GM21786 (cell line): ENCODE data around the gene ADGRG3.

Experiments used
- ATAC-seq: cut with Tn5 transposase; IDR thresholded peaks from one replicate; pipeline ENCODE4 v1.9.1; 2021; ENCODE audit not compliant: unreplicated experiment

Gene ADGRG3

GRCh38 chr16:57679767-57680482 is 11.8 kb downstream of the ADGRG3 start:
- ATAC-seq: no peak

GRCh38 chr16:57680842-57681375 is 12.8 kb downstream of the ADGRG3 start:
- no peak for ATAC-seq

- ATAC-seq: no peak
Observed at GRCh38 chr16:57681950-57682728, 14.0 kb downstream of the ADGRG3 start.

- ATAC-seq: no peak
Observed at GRCh38 chr16:57682809-57683635, 14.9 kb downstream of the ADGRG3 start.

GRCh38 chr16:57683636-57684545 is 15.8 kb downstream of the ADGRG3 start:
- no peak for ATAC-seq

GRCh38 chr16:57684626-57685358 is 16.7 kb downstream of the ADGRG3 start:
- no peak for ATAC-seq

- ATAC-seq: no peak
Observed at GRCh38 chr16:57685633-57686032, 17.5 kb downstream of the ADGRG3 start.

- ATAC-seq: no peak
Observed at GRCh38 chr16:57686577-57686976, 18.5 kb downstream of the ADGRG3 start.

GRCh38 chr16:57687363-57687929 is 19.3 kb downstream of the ADGRG3 start:
- no peak for ATAC-seq

- no peak for ATAC-seq
Observed at GRCh38 chr16:57688487-57688986, 20.4 kb downstream of the ADGRG3 start.

- ATAC-seq: no peak
Observed at GRCh38 chr16:57688987-57689761, 21.1 kb downstream of the ADGRG3 start.

GRCh38 chr16:57689762-57690558 is 21.9 kb downstream of the ADGRG3 start:
- ATAC-seq: peak; percentile 70

GRCh38 chr16:57690782-57691471 is 22.8 kb downstream of the ADGRG3 start:
- ATAC-seq: no peak

- no peak for ATAC-seq
Observed at GRCh38 chr16:57692636-57693035, 24.5 kb downstream of the ADGRG3 start.

GRCh38 chr16:57693550-57693949 is 25.4 kb downstream of the ADGRG3 start:
- no peak for ATAC-seq

- no peak for ATAC-seq
Observed at GRCh38 chr16:57694231-57694724, 26.2 kb downstream of the ADGRG3 start.
